GM23338 (cell line): ENCODE results near the gene TCEA2. TPM values are rescaled to one million over a fixed set of nuclear protein-coding genes. Genes with fewer than 3 reads are reported as not detected.

Experiments used
- ATAC-seq: fragments of 200-7000 bp; cut with Tn5 transposase; 3 replicates; pipeline ENCODE4 v1.9.1; 2020
- DNase-seq: peaks from one replicate; pipeline ENCODE4 v3.0.0-alpha.2; 2015; ENCODE audit warnings: low spot score
- H2AFZ ChIP-seq: fragments of 200-600 bp; sonication (generic); 2 replicates; pipeline ENCODE4 v1.8.0; 2016; ENCODE audit warnings: antibody characterized with exemption, mild to moderate bottlenecking, moderate library complexity
- H3F3A ChIP-seq: fragments of 200-600 bp; sonication (generic); replicated peaks from 2 replicates; pipeline ENCODE4 v1.8.0; 2017; ENCODE audit warnings: antibody characterized with exemption, mixed run types, low read depth
- H3K27ac ChIP-seq: fragments of 200-600 bp; sonication (generic); 2 replicates; pipeline ENCODE4 v1.6.1; 2016; ENCODE audit warnings: low read depth
- H3K27me3 ChIP-seq: fragments of 200-600 bp; sonication (generic); 2 replicates; pipeline ENCODE4 v1.8.0; 2016; ENCODE audit warnings: mild to moderate bottlenecking, mixed run types, moderate library complexity; ENCODE audit not compliant: insufficient read depth
- H3K36me3 ChIP-seq: fragments of 200-600 bp; sonication (generic); 2 replicates; pipeline ENCODE4 v1.8.0; 2016; ENCODE audit warnings: mild to moderate bottlenecking; ENCODE audit not compliant: insufficient read depth
- H3K4me1 ChIP-seq: fragments of 200-600 bp; sonication (generic); 2 replicates; pipeline ENCODE4 v1.8.0; 2016; ENCODE audit warnings: mild to moderate bottlenecking, moderate library complexity; ENCODE audit not compliant: insufficient read depth
- H3K4me2 ChIP-seq: fragments of 200-600 bp; sonication (generic); 2 replicates; pipeline ENCODE4 v1.7.1; 2017; ENCODE audit warnings: mixed run types
- H3K4me3 ChIP-seq: fragments of 200-600 bp; sonication (generic); 2 replicates; pipeline ENCODE4 v1.6.1; 2016; ENCODE audit warnings: mixed run types
- H3K79me2 ChIP-seq: fragments of 200-600 bp; sonication (generic); replicated peaks from 2 replicates; pipeline ENCODE4 v1.8.0; 2017; ENCODE audit warnings: mild to moderate bottlenecking; ENCODE audit not compliant: insufficient read depth
- H3K9me2 ChIP-seq: fragments of 200-600 bp; sonication (generic); 2 replicates; pipeline ENCODE4 v1.8.0; 2017; ENCODE audit not compliant: insufficient read depth
- H4K20me1 ChIP-seq: fragments of 200-600 bp; sonication (generic); replicated peaks from 2 replicates; pipeline ENCODE4 v1.8.0; 2017; ENCODE audit warnings: mild to moderate bottlenecking; ENCODE audit not compliant: insufficient read depth
- H3K27ac Mint-ChIP-seq: 2 replicates; pipeline ENCODE4 v1.8.0; 2020; ENCODE audit warnings: inconsistent platforms, mild to moderate bottlenecking, moderate library complexity, mixed read lengths
- H3K27me3 Mint-ChIP-seq: 3 replicates; pipeline ENCODE4 v1.8.0; 2022; ENCODE audit warnings: low read depth, mild to moderate bottlenecking, moderate library complexity, mixed read lengths, inconsistent platforms; ENCODE audit not compliant: insufficient read depth, poor library complexity
- H3K36me3 Mint-ChIP-seq: 3 replicates; pipeline ENCODE4 v1.8.0; 2021; ENCODE audit warnings: low read depth, mild to moderate bottlenecking, inconsistent platforms, moderate library complexity, mixed read lengths
- H3K4me1 Mint-ChIP-seq: 3 replicates; pipeline ENCODE4 v1.8.0; 2020; ENCODE audit warnings: mild to moderate bottlenecking, inconsistent platforms, mixed read lengths
- H3K4me3 Mint-ChIP-seq: 3 replicates; pipeline ENCODE4 v1.8.0; 2021; ENCODE audit warnings: moderate library complexity, mild to moderate bottlenecking, inconsistent platforms, mixed read lengths
- H3K9me3 Mint-ChIP-seq: 3 replicates; pipeline ENCODE4 v1.8.0; 2020; ENCODE audit warnings: moderate library complexity, mild to moderate bottlenecking, inconsistent platforms, mixed read lengths
- CREB1 ChIP-seq: fragments of 250-450 bp; sonication (Bioruptor Pico); IDR thresholded peaks from 2 replicates; pipeline ENCODE4 v1.5.0; 2020; ENCODE audit warnings: low read depth, mild to moderate bottlenecking, moderate library complexity
- CTCF ChIP-seq, 2 experiments: fragments of 200-600 bp in 1 of 2; sonication (generic) in 1 of 2; conservative IDR thresholded peaks; 2 replicates each; pipeline versions ENCODE4 v1.5.1 to v1.6.1; 2016 to 2017; ENCODE audit warnings: antibody characterized with exemption in 2 of 2, low read depth in 2 of 2, mild to moderate bottlenecking in 2 of 2, moderate library complexity in 1 of 2
- EZH2 ChIP-seq: fragments of 200-600 bp; sonication (generic); IDR thresholded peaks from one replicate; pipeline ENCODE4 v1.8.0; 2017; ENCODE audit warnings: antibody characterized with exemption, mild to moderate bottlenecking, low read depth; ENCODE audit not compliant: unreplicated experiment
- JUNB ChIP-seq: IDR thresholded peaks from one replicate; pipeline ENCODE4 v1.6.1; 2016; ENCODE audit warnings: antibody characterized with exemption; ENCODE audit not compliant: unreplicated experiment
- NANOG ChIP-seq: IDR thresholded peaks from 2 replicates; pipeline ENCODE4 v1.6.1; 2016; ENCODE audit warnings: antibody characterized with exemption, borderline replicate concordance
- POLR2AphosphoS5 ChIP-seq: IDR thresholded peaks from 2 replicates; pipeline ENCODE4 v1.6.1; 2016; ENCODE audit warnings: antibody characterized with exemption, low read depth
- STAT1 ChIP-seq: IDR thresholded peaks from one replicate; pipeline ENCODE4 v1.6.1; 2016; ENCODE audit warnings: antibody characterized with exemption; ENCODE audit not compliant: unreplicated experiment
- ZNF114 ChIP-seq: fragments of 250-450 bp; sonication (Bioruptor Pico); IDR thresholded peaks from 2 replicates; pipeline ENCODE4 v1.5.0; 2020; ENCODE audit warnings: mild to moderate bottlenecking, moderate library complexity
- ZNF331 ChIP-seq: fragments of 250-450 bp; sonication (Bioruptor Pico); IDR thresholded peaks from 2 replicates; pipeline ENCODE4 v1.5.0; 2020; ENCODE audit warnings: low read depth, mild to moderate bottlenecking, moderate library complexity
- polyA plus RNA-seq: library from polyadenylated mRNA; unstranded; fragments of >200 nt; fragmentation: Nextera tagmentation; extraction: Ambion mirVana; gene quantifications from 2 replicates; pipeline ENCODE4 v1.2.1, GENCODE V29; 2016
- total RNA-seq: library from RNA; depleted of rRNA; stranded (reverse); fragments of >200 nt; shearing (Covaris generic); gene quantifications from 2 replicates; pipeline ENCODE4 v1.2.3, GENCODE V29; 2014
- TF ChIP-seq, protein P1 (sequence below): fragments of 250-450 bp; sonication (Bioruptor Pico); IDR thresholded peaks from 2 replicates; pipeline ENCODE4 v1.5.0; 2020; ENCODE audit warnings: mild to moderate bottlenecking, moderate library complexity
- TF ChIP-seq, protein P2 (sequence below): IDR thresholded peaks from 2 replicates; pipeline ENCODE4 v1.6.1; 2016; ENCODE audit warnings: antibody characterized with exemption
- TF ChIP-seq, protein P3 (sequence below): IDR thresholded peaks from one replicate; pipeline ENCODE4 v1.6.1; 2018; ENCODE audit warnings: antibody characterized with exemption; ENCODE audit not compliant: unreplicated experiment

Gene TCEA2
- total and polyA plus RNA-seq, 2 experiments from 2014 or later = 21.0 to 54.4 TPM

DNA sequence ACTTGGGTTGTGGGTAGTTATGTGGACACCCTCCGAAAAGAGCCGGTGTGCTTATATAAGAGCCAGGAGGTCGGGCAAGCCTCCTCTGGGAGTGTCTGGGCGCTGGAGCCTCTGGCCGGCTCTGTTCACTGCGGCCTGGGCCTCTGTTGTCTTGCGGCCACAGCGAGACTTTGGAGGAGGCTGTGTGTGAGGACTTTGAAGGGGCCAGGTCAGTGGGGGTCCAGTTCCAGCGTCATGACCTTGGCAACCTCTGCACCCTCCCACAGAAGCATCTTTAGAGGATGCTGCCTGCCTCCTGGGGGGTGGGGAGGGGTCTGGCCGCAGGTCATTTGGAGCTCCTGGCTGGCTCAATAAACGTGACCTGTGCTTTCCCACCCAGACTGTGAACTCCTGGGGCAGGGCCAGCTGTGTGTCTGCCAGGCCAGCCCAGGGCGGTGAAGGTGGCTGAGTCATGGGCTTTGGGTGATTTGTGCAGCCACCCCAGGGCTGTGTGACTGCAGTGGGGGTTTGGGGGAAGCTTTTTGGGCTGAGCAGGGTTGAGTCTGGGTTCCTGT lies 1.2 kb downstream of the TCEA2 start:
- H3K27me3 Mint-ChIP-seq = peaks cover 14% of the 10 kb centered on the region
- H3K4me3 Mint-ChIP-seq = peak overlapping the region; percentile 82
- H3F3A ChIP-seq = peaks cover 6% of the 10 kb centered on the region; the same call in 1 of the 2 replicates
- H3K9me2 ChIP-seq = no peaks in the 10 kb centered on the region
- H3K79me2 ChIP-seq = no peaks in the 10 kb centered on the region
- no peaks in the 10 kb centered on the region for H4K20me1 ChIP-seq
- no peak overlapping the region for H3K27ac Mint-ChIP-seq
- DNase-seq = no peak
- H3K4me1 Mint-ChIP-seq = peaks cover 34% of the 10 kb centered on the region
- H3K36me3 ChIP-seq = no peaks in the 10 kb centered on the region
- H3K9me3 Mint-ChIP-seq = no peaks in the 10 kb centered on the region
- H2AFZ ChIP-seq = no peak overlapping the region
- peaks cover 17% of the 10 kb centered on the region; the same call in 1 of the 2 replicates for H3K4me1 ChIP-seq
- H3K27ac ChIP-seq = no peak overlapping the region
- H3K36me3 Mint-ChIP-seq = no peaks in the 10 kb centered on the region
- H3K27me3 ChIP-seq = no peaks in the 10 kb centered on the region
- TF ChIP-seq, protein P1, sequence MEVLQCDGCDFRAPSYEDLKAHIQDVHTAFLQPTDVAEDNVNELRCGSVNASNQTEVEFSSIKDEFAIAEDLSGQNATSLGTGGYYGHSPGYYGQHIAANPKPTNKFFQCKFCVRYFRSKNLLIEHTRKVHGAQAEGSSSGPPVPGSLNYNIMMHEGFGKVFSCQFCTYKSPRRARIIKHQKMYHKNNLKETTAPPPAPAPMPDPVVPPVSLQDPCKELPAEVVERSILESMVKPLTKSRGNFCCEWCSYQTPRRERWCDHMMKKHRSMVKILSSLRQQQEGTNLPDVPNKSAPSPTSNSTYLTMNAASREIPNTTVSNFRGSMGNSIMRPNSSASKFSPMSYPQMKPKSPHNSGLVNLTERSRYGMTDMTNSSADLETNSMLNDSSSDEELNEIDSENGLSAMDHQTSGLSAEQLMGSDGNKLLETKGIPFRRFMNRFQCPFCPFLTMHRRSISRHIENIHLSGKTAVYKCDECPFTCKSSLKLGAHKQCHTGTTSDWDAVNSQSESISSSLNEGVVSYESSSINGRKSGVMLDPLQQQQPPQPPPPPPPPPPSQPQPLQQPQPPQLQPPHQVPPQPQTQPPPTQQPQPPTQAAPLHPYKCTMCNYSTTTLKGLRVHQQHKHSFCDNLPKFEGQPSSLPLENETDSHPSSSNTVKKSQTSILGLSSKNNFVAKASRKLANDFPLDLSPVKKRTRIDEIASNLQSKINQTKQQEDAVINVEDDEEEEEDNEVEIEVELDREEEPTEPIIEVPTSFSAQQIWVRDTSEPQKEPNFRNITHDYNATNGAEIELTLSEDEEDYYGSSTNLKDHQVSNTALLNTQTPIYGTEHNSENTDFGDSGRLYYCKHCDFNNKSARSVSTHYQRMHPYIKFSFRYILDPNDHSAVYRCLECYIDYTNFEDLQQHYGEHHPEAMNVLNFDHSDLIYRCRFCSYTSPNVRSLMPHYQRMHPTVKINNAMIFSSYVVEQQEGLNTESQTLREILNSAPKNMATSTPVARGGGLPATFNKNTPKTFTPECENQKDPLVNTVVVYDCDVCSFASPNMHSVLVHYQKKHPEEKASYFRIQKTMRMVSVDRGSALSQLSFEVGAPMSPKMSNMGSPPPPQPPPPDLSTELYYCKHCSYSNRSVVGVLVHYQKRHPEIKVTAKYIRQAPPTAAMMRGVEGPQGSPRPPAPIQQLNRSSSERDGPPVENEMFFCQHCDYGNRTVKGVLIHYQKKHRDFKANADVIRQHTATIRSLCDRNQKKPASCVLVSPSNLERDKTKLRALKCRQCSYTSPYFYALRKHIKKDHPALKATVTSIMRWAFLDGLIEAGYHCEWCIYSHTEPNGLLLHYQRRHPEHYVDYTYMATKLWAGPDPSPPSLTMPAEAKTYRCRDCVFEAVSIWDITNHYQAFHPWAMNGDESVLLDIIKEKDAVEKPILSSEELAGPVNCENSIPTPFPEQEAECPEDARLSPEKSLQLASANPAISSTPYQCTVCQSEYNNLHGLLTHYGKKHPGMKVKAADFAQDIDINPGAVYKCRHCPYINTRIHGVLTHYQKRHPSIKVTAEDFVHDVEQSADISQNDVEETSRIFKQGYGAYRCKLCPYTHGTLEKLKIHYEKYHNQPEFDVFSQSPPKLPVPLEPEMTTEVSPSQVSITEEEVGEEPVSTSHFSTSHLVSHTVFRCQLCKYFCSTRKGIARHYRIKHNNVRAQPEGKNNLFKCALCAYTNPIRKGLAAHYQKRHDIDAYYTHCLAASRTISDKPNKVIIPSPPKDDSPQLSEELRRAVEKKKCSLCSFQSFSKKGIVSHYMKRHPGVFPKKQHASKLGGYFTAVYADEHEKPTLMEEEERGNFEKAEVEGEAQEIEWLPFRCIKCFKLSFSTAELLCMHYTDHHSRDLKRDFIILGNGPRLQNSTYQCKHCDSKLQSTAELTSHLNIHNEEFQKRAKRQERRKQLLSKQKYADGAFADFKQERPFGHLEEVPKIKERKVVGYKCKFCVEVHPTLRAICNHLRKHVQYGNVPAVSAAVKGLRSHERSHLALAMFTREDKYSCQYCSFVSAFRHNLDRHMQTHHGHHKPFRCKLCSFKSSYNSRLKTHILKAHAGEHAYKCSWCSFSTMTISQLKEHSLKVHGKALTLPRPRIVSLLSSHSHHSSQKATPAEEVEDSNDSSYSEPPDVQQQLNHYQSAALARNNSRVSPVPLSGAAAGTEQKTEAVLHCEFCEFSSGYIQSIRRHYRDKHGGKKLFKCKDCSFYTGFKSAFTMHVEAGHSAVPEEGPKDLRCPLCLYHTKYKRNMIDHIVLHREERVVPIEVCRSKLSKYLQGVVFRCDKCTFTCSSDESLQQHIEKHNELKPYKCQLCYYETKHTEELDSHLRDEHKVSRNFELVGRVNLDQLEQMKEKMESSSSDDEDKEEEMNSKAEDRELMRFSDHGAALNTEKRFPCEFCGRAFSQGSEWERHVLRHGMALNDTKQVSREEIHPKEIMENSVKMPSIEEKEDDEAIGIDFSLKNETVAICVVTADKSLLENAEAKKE (CRISPR knock-in tag) = no peak
- TF ChIP-seq EZH2 = no peak
- no peak for TF ChIP-seq STAT1
- TF ChIP-seq, protein P2, sequence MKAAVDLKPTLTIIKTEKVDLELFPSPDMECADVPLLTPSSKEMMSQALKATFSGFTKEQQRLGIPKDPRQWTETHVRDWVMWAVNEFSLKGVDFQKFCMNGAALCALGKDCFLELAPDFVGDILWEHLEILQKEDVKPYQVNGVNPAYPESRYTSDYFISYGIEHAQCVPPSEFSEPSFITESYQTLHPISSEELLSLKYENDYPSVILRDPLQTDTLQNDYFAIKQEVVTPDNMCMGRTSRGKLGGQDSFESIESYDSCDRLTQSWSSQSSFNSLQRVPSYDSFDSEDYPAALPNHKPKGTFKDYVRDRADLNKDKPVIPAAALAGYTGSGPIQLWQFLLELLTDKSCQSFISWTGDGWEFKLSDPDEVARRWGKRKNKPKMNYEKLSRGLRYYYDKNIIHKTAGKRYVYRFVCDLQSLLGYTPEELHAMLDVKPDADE = no peak
- TF ChIP-seq NANOG = no peak
- no peak for TF ChIP-seq ZNF114
- TF ChIP-seq, protein P3, sequence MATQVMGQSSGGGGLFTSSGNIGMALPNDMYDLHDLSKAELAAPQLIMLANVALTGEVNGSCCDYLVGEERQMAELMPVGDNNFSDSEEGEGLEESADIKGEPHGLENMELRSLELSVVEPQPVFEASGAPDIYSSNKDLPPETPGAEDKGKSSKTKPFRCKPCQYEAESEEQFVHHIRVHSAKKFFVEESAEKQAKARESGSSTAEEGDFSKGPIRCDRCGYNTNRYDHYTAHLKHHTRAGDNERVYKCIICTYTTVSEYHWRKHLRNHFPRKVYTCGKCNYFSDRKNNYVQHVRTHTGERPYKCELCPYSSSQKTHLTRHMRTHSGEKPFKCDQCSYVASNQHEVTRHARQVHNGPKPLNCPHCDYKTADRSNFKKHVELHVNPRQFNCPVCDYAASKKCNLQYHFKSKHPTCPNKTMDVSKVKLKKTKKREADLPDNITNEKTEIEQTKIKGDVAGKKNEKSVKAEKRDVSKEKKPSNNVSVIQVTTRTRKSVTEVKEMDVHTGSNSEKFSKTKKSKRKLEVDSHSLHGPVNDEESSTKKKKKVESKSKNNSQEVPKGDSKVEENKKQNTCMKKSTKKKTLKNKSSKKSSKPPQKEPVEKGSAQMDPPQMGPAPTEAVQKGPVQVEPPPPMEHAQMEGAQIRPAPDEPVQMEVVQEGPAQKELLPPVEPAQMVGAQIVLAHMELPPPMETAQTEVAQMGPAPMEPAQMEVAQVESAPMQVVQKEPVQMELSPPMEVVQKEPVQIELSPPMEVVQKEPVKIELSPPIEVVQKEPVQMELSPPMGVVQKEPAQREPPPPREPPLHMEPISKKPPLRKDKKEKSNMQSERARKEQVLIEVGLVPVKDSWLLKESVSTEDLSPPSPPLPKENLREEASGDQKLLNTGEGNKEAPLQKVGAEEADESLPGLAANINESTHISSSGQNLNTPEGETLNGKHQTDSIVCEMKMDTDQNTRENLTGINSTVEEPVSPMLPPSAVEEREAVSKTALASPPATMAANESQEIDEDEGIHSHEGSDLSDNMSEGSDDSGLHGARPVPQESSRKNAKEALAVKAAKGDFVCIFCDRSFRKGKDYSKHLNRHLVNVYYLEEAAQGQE = no peak
- TF ChIP-seq JUNB = no peak
- TF ChIP-seq ZNF331 (CRISPR knock-in tag) = no peak
- no peak for TF ChIP-seq CREB1 (CRISPR knock-in tag)
- no peak for TF ChIP-seq POLR2AphosphoS5
- TF ChIP-seq CTCF (conservative IDR thresholded peaks at IDR 0.05; ENCODE audit: low read depth in 2 of 2) = no peak
- peak overlapping the region; percentile 85 for H3K4me2 ChIP-seq
- peak overlapping the region; percentile 85 for H3K4me3 ChIP-seq
- ATAC-seq = no peak
